ENCODE measurements around the gene ADD2. TPM values are rescaled to one million over a fixed set of nuclear protein-coding genes. Genes with fewer than 3 reads are reported as not detected.
A peak's percentile ranks its signal among the peaks of the same experiment; 100 is the strongest.
"Not testable (repeated sequence)": the region's sequence is repeated elsewhere in the genome, so short reads cannot be mapped to it uniquely, and the experiment has no call there.

The ADD2 gene
- total RNA-seq, 2 experiments from 2014 or later = 4.4 to 6.4 TPM

DNA sequence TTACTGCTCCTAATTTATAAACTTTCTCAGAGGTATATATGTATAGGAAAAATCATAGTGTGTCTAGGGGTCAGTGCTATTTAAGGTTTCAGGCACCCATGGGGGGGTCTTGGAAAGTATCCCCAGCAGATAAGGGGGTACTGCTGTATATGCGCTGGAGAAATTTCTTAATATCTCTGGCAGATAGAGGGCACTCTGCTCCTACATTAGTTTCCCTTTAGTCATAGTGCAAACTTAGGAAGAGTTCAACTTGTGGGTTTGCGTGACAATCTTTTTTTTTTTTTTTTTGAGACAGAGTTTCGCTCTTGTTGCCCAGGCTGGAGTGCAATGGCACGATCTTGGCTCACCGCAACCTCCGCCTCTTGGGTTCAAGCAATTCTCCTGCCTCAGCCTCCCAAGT, 112.8 kb downstream of the ADD2 start:
- peak; percentile 55 for ATAC-seq (ENCODE audit: poor library complexity)
- not testable (repeated sequence) for H3K27me3 Mint-ChIP-seq; H3K9me3 Mint-ChIP-seq; H3K36me3 Mint-ChIP-seq (ENCODE audit: low read depth); H3K27ac ChIP-seq (ENCODE audit: low read depth in 1 of 2, low read length in 2 of 2); H3K4me3 ChIP-seq (ENCODE audit: low read length); H3K27me3 ChIP-seq (ENCODE audit: control insufficient read depth in 1 of 2, insufficient read depth in 2 of 2, low read length in 2 of 2); H3K36me3 ChIP-seq (ENCODE audit: insufficient read depth, low read length); H3K9me3 ChIP-seq (ENCODE audit: control insufficient read depth in 1 of 2, insufficient read depth in 1 of 2, low read length in 2 of 2)
- Mint-ChIP-seq H3K27ac (peak overlapping the region; percentile 82), H3K4me3 (peak overlapping the region; percentile 31), H3K4me1 (ENCODE audit: low read depth) (peaks cover 36% of the 10 kb centered on the region)
- intact Hi-C loops (cut with DNase I, micrococcal nuclease) = loop anchor here (1.0 to 5.0 kb wide), 5 partner anchors 112 to 292 kb away; partner anchors contain the start of gene ADD2 (in 1 of the 2)
- TF ChIP-seq, protein P1, sequence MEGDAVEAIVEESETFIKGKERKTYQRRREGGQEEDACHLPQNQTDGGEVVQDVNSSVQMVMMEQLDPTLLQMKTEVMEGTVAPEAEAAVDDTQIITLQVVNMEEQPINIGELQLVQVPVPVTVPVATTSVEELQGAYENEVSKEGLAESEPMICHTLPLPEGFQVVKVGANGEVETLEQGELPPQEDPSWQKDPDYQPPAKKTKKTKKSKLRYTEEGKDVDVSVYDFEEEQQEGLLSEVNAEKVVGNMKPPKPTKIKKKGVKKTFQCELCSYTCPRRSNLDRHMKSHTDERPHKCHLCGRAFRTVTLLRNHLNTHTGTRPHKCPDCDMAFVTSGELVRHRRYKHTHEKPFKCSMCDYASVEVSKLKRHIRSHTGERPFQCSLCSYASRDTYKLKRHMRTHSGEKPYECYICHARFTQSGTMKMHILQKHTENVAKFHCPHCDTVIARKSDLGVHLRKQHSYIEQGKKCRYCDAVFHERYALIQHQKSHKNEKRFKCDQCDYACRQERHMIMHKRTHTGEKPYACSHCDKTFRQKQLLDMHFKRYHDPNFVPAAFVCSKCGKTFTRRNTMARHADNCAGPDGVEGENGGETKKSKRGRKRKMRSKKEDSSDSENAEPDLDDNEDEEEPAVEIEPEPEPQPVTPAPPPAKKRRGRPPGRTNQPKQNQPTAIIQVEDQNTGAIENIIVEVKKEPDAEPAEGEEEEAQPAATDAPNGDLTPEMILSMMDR (IDR thresholded peaks at IDR 0.05) = peak; percentile 53
- ChIA-PET CTCF (interaction anchor here (0.9 to 2.0 kb wide), 3 partner anchors 129 to 310 kb away, joined by 3 to 7 read pairs (median 5); no protein-coding TSS in a partner anchor), POLR2A (interaction anchor here (1.1 kb wide), 1 partner anchor 9 kb away, joined by 3 read pairs; no protein-coding TSS in a partner anchor)
- peak in 4 of 14 experiments; percentile 27 to 65 (median 48) for DNase-seq
- peaks cover 24% of the 10 kb centered on the region for H3K4me1 ChIP-seq (ENCODE audit: insufficient read depth, low read length)

DNA sequence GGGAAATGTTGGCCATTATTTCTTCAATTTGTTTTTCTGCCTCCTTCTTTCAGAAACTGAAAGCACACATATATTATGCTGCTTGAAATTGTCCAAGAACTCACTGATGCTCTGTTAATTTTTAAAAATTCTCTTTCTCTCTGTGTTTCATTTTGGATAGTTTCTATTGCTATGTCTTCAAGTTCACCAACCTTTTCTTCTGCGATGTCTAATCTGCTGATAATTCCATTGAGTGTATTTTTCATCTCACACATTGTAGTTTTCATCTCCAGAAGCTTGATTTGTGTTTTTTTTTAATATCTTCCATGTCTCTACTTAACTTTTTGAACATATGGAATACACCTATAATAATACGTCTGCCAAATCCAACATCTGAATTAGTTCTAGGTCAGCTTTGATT, 116.3 kb downstream of the ADD2 start:
- Mint-ChIP-seq H3K4me3 (no peak overlapping the region), H3K9me3 (peaks cover 4% of the 10 kb centered on the region), H3K36me3 (ENCODE audit: low read depth) (no peaks in the 10 kb centered on the region), H3K4me1 (ENCODE audit: low read depth) (peaks cover 18% of the 10 kb centered on the region), H3K27ac (no peak overlapping the region), H3K27me3 (peaks cover 8% of the 10 kb centered on the region)
- Histone ChIP-seq H3K36me3 (ENCODE audit: insufficient read depth, low read length) (no peaks in the 10 kb centered on the region), H3K27me3 (ENCODE audit: control insufficient read depth in 1 of 2, insufficient read depth in 2 of 2, low read length in 2 of 2) (peaks cover 2 to 4% of the 10 kb centered on the region in 2 experiments), H3K9me3 (ENCODE audit: control insufficient read depth in 1 of 2, insufficient read depth in 1 of 2, low read length in 2 of 2) (no peaks in the 10 kb centered on the region), H3K4me3 (ENCODE audit: low read length) (no peak overlapping the region), H3K27ac (ENCODE audit: low read depth in 1 of 2, low read length in 2 of 2) (no peak overlapping the region), H3K4me1 (ENCODE audit: insufficient read depth, low read length) (peaks cover 14% of the 10 kb centered on the region)
- ChIA-PET CTCF (interaction anchor here (0.6 kb wide), 1 partner anchor 380 kb away, joined by 3 read pairs; no protein-coding TSS in a partner anchor), POLR2A (no interaction called here)
- no peak for ATAC-seq (ENCODE audit: poor library complexity)
- TF ChIP-seq, protein P1 (IDR thresholded peaks at IDR 0.05) = no peak
- no peak for DNase-seq
- intact Hi-C loops (cut with DNase I, micrococcal nuclease) = no loop called here

DNA sequence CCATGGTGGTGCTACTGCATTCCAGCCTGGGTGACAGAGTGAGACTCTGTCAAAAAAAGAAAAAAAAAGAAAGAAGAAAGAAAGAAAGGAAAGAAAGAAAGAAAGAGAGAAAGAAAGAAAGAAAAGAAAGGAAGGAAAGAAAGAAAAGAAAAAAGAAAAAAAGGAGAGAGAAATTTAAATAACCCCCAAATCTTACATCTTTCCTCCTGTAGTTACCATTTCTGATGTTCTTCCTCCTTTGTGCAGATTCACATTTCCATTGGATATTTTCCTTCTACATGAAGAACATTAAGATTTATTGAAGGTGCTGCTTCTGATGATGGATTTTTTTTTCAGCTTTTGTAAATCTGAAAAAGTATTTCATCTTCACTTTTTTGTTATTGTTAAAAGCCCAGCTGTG, 117.0 kb downstream of the ADD2 start:
- Mint-ChIP-seq H3K4me3 (no peak overlapping the region), H3K27me3 (peaks cover 8% of the 10 kb centered on the region), H3K36me3 (ENCODE audit: low read depth) (no peaks in the 10 kb centered on the region), H3K9me3 (peaks cover 4% of the 10 kb centered on the region), H3K4me1 (ENCODE audit: low read depth) (peaks cover 11% of the 10 kb centered on the region), H3K27ac (no peak overlapping the region)
- Histone ChIP-seq H3K4me1 (ENCODE audit: insufficient read depth, low read length) (peaks cover 7% of the 10 kb centered on the region), H3K4me3 (ENCODE audit: low read length) (no peak overlapping the region), H3K27ac (ENCODE audit: low read depth in 1 of 2, low read length in 2 of 2) (no peak overlapping the region), H3K9me3 (ENCODE audit: control insufficient read depth in 1 of 2, insufficient read depth in 1 of 2, low read length in 2 of 2) (no peaks in the 10 kb centered on the region), H3K36me3 (ENCODE audit: insufficient read depth, low read length) (no peaks in the 10 kb centered on the region), H3K27me3 (ENCODE audit: control insufficient read depth in 1 of 2, insufficient read depth in 2 of 2, low read length in 2 of 2) (peaks cover 2 to 4% of the 10 kb centered on the region in 2 experiments)
- ChIA-PET POLR2A (no interaction called here), CTCF (no interaction called here)
- ATAC-seq (ENCODE audit: poor library complexity) (no peak), DNase-seq (no peak)
- intact Hi-C loops (cut with DNase I, micrococcal nuclease) = no loop called here
- TF ChIP-seq, protein P1 (IDR thresholded peaks at IDR 0.05) = no peak

All from CD4-positive, alpha-beta T cell (primary cell).